Embryonic facial prominence (tissue), 1 donor: ENCODE data around the gene MAPK1.
"Not testable (repeated sequence)": the region's sequence is repeated elsewhere in the genome, so short reads cannot be mapped to it uniquely, and the experiment has no call there.

Experiments used
- DNase-seq: peaks from one replicate; pipeline ENCODE4 v3.0.0-alpha.2; 2016; ENCODE audit errors: extremely low spot score

The MAPK1 gene

GRCh38 chr22:21881841-21882753 lies 14.7 kb upstream of the MAPK1 start:
- no peak for DNase-seq

GRCh38 chr22:21876486-21877176 lies 9.2 kb upstream of the MAPK1 start:
- DNase-seq = no peak

- not testable (repeated sequence) for DNase-seq
Observed at GRCh38 chr22:21874953-21875352, 7.5 kb upstream of the MAPK1 start.

GRCh38 chr22:21873619-21874018 lies 6.2 kb upstream of the MAPK1 start:
- DNase-seq = no peak

- not testable (repeated sequence) for DNase-seq
Observed at GRCh38 chr22:21872741-21873140, 5.3 kb upstream of the MAPK1 start.

- no peak for DNase-seq
Observed at GRCh38 chr22:21868651-21869050, 1.2 kb upstream of the MAPK1 start.

- no peak for DNase-seq
Observed at GRCh38 chr22:21866833-21867527, 465 bp downstream of the MAPK1 start.

- DNase-seq = no peak
Observed at GRCh38 chr22:21865041-21865440, 2.4 kb downstream of the MAPK1 start.

- no peak for DNase-seq
Observed at GRCh38 chr22:21862386-21863245, 4.8 kb downstream of the MAPK1 start.

- no peak for DNase-seq
Observed at GRCh38 chr22:21861851-21862250, 5.6 kb downstream of the MAPK1 start.

- no peak for DNase-seq
Observed at GRCh38 chr22:21861264-21861848, 6.1 kb downstream of the MAPK1 start.

GRCh38 chr22:21860491-21861039 lies 6.9 kb downstream of the MAPK1 start:
- DNase-seq = no peak

GRCh38 chr22:21858025-21858764 lies 9.2 kb downstream of the MAPK1 start:
- DNase-seq = no peak

- DNase-seq = no peak
Observed at GRCh38 chr22:21857481-21857914, 9.9 kb downstream of the MAPK1 start.

- no peak for DNase-seq
Observed at GRCh38 chr22:21856868-21857267, 10.6 kb downstream of the MAPK1 start.

- DNase-seq = no peak
Observed at GRCh38 chr22:21856197-21856596, 11.2 kb downstream of the MAPK1 start.

GRCh38 chr22:21855676-21856075 lies 11.8 kb downstream of the MAPK1 start:
- no peak for DNase-seq

GRCh38 chr22:21850660-21851059 lies 16.8 kb downstream of the MAPK1 start:
- no peak for DNase-seq

- no peak for DNase-seq
Observed at GRCh38 chr22:21849489-21849888, 18.0 kb downstream of the MAPK1 start.

GRCh38 chr22:21848057-21848456 lies 19.4 kb downstream of the MAPK1 start:
- DNase-seq = not testable (repeated sequence)
